Lung (tissue), 12 donors: ENCODE data around the gene COPS9. TPM values are rescaled to one million over a fixed set of nuclear protein-coding genes. Genes with fewer than 3 reads are reported as not detected.

ENCODE experiments used
- ATAC-seq: fragments of 200-7000 bp; cut with Tn5 transposase; one replicate; pipeline ENCODE4 v1.9.1; 2020; ENCODE audit warnings: moderate number of reproducible peaks; ENCODE audit not compliant: insufficient read depth, low FRiP score
- DNase-seq, 3 donors: peaks; one replicate each; pipeline ENCODE4 v3.0.0-alpha.2; 2013 to 2017
- H3K27ac ChIP-seq, 2 donors: one replicate each; pipeline ENCODE4 v1.5.1; 2013; ENCODE audit warnings: mild to moderate bottlenecking in 2 of 2, moderate library complexity in 2 of 2, control low read depth in 1 of 2, inconsistent platforms in 1 of 2, low read depth in 1 of 2, low read length in 1 of 2
- H3K27me3 ChIP-seq, 3 donors: one replicate each; pipeline ENCODE4 v1.5.1; 2013; ENCODE audit warnings: low read length in 2 of 3; ENCODE audit not compliant: control insufficient read depth in 3 of 3, insufficient read depth in 3 of 3
- H3K36me3 ChIP-seq, 4 donors: one replicate each; pipeline ENCODE4 v1.5.1; 2013; ENCODE audit warnings: low read length in 4 of 4, mild to moderate bottlenecking in 1 of 4, moderate library complexity in 1 of 4; ENCODE audit not compliant: control insufficient read depth in 4 of 4, insufficient read depth in 4 of 4
- H3K4me1 ChIP-seq, 5 donors: one replicate each; pipeline ENCODE4 v1.5.1; 2013; ENCODE audit warnings: low read length in 5 of 5, mild to moderate bottlenecking in 2 of 5, moderate library complexity in 1 of 5; ENCODE audit not compliant: control insufficient read depth in 5 of 5, insufficient read depth in 5 of 5
- H3K4me3 ChIP-seq: one replicate; pipeline ENCODE4 v1.5.1; 2013; ENCODE audit warnings: mild to moderate bottlenecking, control low read depth, moderate library complexity
- H3K9ac ChIP-seq, 2 donors: one replicate each; pipeline ENCODE4 v1.5.1; 2013; ENCODE audit warnings: low read length in 2 of 2, control low read depth in 1 of 2; ENCODE audit not compliant: insufficient read depth in 1 of 2
- H3K9me3 ChIP-seq, 4 donors: one replicate each; pipeline ENCODE4 v1.5.1; 2013; ENCODE audit warnings: low read length in 3 of 4, mild to moderate bottlenecking in 1 of 4, moderate library complexity in 1 of 4; ENCODE audit not compliant: control insufficient read depth in 4 of 4, insufficient read depth in 3 of 4
- CTCF ChIP-seq: IDR thresholded peaks from 2 replicates; pipeline ENCODE4 v1.5.1; 2012; ENCODE audit warnings: mild to moderate bottlenecking; ENCODE audit errors: control extremely low read depth, extremely low read depth
- WGBS, 2 donors: extraction: QIAGEN DNeasy Blood & Tissue Kit; methylation state at CpG; one replicate each; pipeline ENCODE4 v1.1.7; 2013; 5-methylcytosine and 5-hydroxymethylcytosine counted together
- polyA plus RNA-seq, 2 donors: library from polyadenylated mRNA; stranded (reverse); fragments of 200-250 nt; gene quantifications; one replicate each; pipeline ENCODE4 v1.2.1, GENCODE V29; 2013
- total RNA-seq, 2 donors: library from RNA; depleted of rRNA in 1 of 2; stranded (reverse); fragments of >200 nt in 1 of 2; gene quantifications; one replicate each; pipeline ENCODE4 v1.2.1, GENCODE V29; 2014 to 2021
- donor health status: control.
- donor health status: control.
- donor health status: Bipolar disorder and iron deficiency.
- donor health status: healthy.
- donor health status: DM: yes; HTN: yes; CAD: no.

The COPS9 gene
- total and polyA plus RNA-seq, 4 donors = 52.5 to 386 (median 148) TPM

DNA sequence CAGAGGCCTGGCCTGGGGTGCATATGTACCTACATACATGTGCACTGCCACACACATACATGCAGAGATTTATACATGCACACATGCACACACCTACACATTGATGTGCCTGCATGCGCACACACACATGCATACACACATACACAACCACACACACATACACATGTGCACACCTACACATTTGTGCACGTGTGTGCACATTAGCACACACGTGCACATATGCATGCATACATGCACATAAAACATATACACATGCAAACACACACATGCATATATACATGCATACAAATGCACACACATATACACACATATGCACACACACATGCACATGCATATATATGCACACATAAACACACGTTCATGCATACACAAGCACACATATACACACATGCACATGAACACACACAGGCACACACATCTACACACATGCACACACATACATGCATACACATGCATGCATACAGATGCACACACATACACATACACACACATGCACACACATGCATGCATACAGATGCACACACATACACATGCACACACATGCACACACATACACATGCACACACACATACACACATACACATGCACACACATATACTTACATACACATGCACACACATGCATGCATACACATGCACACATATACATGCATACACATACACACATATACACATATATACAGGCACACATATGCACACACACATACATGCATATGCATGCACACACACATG is 27.9 kb upstream of the COPS9 start:
- Histone ChIP-seq H3K9me3 (no peaks in the 10 kb centered on the region), H3K27ac (no peak overlapping the region), H3K4me3 (no peak overlapping the region), H3K9ac (no peak overlapping the region), H3K36me3 (no peaks in the 10 kb centered on the region), H3K27me3 (peaks cover 0 to 2% (median 0%) of the 10 kb centered on the region in 3 donors), H3K4me1 (no peaks in the 10 kb centered on the region)
- WGBS, 2 donors = 84 to 94% methylated on average over 4 of the region's 4 CpGs
- TF ChIP-seq CTCF = no peak
- DNase-seq (no peak), ATAC-seq (no peak)

DNA sequence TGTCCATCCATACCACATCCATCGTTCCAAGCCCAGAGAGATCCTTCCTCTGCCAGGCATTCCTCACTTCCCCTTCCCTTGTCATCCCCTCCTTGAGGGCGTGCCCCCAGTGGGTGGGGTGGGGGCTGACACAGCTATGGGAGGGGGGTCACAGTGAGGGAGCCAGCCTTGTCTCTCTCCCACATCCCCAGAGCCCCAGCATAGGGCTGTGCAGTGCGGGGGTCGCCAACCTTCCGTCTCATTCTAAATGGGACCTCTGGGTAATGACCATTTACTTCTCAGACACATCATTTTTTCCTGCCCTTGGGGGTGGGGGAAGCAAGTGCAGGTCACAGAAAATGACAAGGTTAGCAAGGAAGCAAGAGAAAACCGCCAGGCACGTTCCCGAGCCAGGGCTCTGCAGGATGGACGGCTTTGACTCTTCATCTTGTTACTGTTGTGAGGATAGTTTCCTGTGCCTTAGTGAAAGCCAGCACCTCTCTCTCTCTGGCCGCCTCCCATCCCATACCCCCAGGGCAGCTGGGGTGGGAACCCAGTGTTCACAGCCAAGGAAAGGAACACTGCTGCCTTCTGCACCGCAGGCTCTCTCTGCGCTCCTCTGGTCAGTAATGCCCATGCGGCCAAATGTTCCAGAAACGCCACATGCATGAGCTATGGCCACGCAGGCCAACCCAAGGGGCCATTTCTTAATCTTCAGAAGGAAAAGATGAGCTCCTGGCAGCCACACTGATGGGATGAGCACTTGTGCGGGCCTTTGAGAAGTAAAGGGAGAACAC is 27.0 kb upstream of the COPS9 start:
- ATAC-seq (no peak), DNase-seq (no peak)
- WGBS, 2 donors = 57 to 71% methylated on average over 16 of the region's 16 CpGs

GRCh38 chr2:240162531-240162930 is 26.4 kb upstream of the COPS9 start:
- no peak for TF ChIP-seq CTCF
- no peaks in the 10 kb centered on the region for H3K9me3 ChIP-seq
- no peaks in the 10 kb centered on the region for H3K4me1 ChIP-seq
- H3K27me3 ChIP-seq = peaks cover 0 to 2% (median 0%) of the 10 kb centered on the region in 3 donors
- DNase-seq = no peak
- no peaks in the 10 kb centered on the region for H3K36me3 ChIP-seq
- H3K27ac ChIP-seq = no peak overlapping the region
- H3K9ac ChIP-seq = no peak overlapping the region
- ATAC-seq = no peak
- WGBS, 2 donors = 75 to 80% methylated on average over 6 of the region's 6 CpGs
- H3K4me3 ChIP-seq = no peak overlapping the region

More for the DNA sequence above, 27.0 kb upstream of the COPS9 start:
- Histone ChIP-seq H3K36me3 (no peaks in the 10 kb centered on the region), H3K4me1 (no peaks in the 10 kb centered on the region), H3K4me3 (no peak overlapping the region), H3K27me3 (peaks cover 0 to 2% (median 0%) of the 10 kb centered on the region in 3 donors), H3K9ac (no peak overlapping the region), H3K27ac (no peak overlapping the region), H3K9me3 (no peaks in the 10 kb centered on the region)
- TF ChIP-seq CTCF = no peak
